Renal cortical epithelial cell (primary cell): ENCODE data around the gene ZBTB21. TPM values are rescaled to one million over a fixed set of nuclear protein-coding genes. Genes with fewer than 3 reads are reported as not detected.
"Not testable (repeated sequence)": the region's sequence is repeated elsewhere in the genome, so short reads cannot be mapped to it uniquely, and the experiment has no call there.

Experiments used
- DNase-seq: peaks from one replicate; pipeline ENCODE4 v3.0.0-alpha.2; 2011; ENCODE audit warnings: low read depth
- total RNA-seq: library from RNA; depleted of rRNA; stranded (reverse); fragments of >200 nt; gene quantifications from 2 replicates; pipeline ENCODE4 v1.2.3, GENCODE V29; 2014

Gene ZBTB21
- total RNA-seq, 1 donor from 2014 or later, result 9.0 TPM

DNA sequence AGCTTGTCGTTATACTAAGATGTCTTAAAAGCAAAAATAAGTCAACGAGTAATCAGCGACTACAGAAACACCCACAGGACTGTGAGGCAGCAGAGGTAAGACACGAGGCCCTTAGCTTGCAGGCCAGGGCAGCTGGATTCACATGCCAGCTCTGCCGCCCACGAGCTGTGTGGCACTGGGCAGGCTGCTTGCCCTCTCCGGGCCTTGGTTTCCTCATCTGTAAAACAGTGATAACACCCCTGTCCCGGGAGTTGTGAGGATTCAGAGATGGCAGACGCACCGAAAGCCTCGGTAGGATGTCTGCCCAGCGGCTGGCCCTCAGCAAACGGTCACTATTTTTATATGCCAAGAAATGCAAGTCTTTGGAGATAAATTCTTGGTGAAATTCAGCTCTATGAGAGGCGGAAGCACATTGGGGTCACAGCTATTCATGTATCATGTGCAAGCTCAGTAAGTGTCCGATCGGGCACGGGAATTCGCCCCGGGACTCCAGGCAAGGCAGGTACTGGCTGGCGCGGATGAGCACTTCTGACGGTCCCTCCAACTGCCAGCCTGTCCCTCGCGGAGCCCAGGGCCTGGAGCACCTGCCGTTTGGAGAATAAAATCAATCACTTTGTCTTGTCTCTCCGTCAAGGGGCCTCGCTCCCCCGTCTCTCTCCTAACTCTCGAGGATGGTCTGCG lies 57.5 kb downstream of the ZBTB21 start:
- no peak for DNase-seq

DNA sequence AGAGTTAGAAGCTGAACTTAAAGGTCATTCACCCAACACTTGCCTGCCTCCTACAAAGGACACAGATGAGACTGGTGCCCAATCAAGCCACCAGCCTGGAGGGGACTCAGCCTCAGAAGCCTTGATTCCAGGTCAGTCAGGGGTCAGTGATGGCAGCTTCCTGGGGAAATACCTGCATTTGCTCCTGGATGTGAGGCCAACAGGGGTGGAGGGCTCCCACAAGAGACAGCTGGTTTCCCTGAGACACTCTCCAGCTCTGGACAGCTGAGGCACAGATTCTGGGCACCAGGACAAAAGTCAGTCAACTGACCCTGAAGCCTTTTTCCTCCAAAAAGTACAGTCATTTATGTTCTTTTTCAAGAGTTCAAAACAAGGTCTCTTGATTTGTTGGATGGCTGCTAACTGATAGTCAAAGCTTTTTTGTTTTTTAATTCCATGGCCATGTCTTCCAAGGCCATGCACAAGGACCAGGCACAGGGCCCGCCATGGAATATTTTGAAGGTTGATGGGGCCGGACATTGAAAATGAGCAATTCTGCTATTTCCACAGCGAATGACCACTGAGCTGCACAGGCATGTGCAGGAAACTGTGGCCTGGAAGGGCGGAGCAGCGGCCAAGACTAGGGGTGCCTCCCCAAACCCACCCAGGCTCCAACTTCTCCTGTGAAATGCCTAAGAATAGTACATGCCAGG lies 58.1 kb downstream of the ZBTB21 start:
- DNase-seq, result no peak

DNA sequence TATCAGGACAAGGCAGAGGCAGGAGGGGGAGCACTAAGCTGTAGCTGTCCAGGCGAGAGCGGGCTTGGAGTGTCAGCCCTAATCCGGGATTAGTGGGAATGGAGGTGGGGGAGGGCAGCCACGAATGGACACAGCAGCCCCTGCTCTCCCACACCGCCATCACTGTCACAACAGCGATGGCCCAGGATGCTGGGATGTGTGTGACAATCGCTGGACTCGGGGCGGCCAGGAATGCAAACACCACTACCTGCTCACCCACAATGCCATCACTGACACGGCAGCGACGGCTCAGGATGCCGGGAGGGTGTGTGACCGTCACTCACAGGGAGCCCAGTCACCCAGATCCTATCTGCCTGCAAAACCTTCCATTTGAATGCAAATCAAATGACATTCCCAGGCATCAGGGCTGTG lies 59.2 kb downstream of the ZBTB21 start:
- no peak for DNase-seq

DNA sequence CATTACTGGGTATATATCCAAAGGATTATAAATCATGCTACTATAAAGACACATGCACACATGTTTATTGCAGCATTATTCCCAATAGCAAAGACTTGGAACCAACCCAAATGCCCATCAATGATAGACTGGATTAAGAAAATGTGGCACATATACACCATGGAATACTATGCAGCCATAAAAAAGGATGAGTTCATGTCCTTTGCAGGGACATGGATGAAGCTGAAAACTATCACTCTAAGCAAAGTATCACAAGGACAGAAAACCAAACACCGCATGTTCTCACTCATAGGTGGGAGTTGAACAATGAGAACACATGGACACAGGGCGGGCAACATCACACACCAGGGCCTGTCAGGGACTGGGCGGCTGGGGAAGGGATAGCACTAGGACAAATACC lies 60.5 kb downstream of the ZBTB21 start:
- DNase-seq, result not testable (repeated sequence)

DNA sequence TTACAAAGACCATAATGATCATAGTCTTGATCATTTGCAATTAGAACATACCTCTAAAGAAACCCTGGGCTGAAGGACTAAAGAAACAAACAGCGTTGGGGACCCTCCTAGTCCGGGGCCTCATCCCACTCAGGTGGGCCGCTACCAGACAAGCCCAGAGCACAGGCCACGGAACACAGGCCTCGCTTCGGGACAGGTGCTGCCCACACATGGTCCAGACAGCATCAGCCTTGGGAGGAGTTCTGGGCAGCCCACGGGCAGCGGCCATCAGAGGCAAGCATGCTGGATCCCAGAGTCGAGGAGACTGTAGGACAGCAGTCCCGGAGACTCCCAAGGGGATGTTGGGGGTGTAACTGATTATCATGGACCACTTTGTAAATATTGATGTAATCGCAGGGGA lies 61.3 kb downstream of the ZBTB21 start:
- DNase-seq, result no peak

DNA sequence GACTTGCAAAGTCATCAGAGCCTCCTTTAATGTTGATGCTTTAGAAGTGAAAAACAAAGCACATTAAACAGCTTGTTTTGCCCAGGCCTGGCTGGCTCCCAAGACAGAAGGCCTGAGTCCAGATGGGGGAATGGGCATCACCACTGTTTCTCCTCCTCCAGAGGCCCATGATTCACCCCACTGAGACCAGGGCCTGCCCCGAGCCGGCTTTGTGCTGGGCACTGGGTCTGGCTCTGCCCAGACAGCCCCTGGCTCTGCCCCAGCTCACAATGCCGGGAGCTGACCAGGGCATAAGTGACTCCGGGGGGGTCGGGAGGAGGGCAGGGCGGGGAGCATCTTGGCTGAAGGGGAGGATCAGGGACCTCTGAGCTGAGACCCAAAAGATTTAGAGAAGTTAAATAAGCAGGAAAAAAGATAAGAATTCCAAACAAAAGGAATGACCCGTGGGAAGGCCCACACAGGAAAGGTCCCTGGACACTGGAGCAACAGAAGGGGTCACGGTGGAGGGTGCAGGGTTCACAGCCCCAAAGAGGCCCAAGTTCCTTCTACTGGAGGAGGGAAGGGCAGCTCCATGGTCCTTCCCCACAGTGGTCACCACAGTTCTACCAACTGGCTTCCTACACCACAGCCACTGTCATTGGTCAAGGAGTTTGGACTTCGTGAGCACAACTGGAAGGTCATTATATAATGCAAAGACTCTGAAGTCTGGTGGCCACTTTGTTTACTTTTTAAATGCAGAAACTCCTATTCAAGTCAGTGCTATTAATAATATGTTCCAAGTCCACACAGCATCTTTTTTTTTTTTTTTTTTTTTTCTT lies 61.9 kb downstream of the ZBTB21 start:
- DNase-seq, result peak; percentile 79

GRCh38 chr21:41945982-41946381 lies 64.2 kb downstream of the ZBTB21 start:
- no peak for DNase-seq

- DNase-seq, result no peak
Measured at GRCh38 chr21:41943851-41944250, 66.3 kb downstream of the ZBTB21 start.

DNA sequence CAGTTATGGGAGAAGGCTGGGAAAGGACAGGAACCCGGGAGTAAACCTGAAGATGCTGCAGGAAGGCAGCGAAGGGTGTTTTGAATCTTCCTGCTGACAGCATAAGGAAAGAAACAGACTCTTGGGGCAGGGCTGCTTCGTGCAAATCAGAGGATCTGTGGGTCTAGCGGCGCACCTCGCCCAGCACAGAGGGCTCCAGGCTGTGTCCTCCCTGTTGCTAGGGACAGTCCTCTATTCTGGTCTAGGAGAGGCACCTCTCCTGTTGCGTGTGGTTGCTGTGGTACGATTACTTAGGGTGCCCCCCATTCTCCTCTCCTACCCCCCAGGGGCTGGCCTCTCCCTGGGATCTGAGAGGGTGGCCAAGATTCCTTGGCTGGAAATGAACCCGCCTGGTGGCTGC lies 67.7 kb downstream of the ZBTB21 start:
- DNase-seq, result no peak

DNA sequence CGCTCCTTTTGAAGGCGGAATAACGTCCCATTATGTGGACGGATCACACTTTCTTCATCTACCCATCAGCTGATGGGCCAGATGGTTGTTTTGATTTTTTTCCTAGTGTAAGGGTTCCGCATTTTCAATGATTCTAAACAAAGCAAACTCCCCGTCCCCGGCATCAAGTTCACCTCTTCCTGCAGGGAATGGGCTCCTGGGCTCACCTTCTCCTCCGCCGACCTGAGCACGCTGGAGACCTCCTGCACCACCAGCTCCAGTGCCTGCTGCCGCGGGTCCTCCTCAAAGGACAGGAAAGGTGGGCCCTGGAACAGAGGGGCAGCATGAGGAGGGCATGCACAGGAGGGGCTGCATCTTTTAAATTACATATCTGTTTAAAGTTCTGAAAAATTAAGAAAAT lies 68.2 kb downstream of the ZBTB21 start:
- DNase-seq, result no peak

GRCh38 chr21:41940431-41940830 lies 69.7 kb downstream of the ZBTB21 start:
- no peak for DNase-seq

DNA sequence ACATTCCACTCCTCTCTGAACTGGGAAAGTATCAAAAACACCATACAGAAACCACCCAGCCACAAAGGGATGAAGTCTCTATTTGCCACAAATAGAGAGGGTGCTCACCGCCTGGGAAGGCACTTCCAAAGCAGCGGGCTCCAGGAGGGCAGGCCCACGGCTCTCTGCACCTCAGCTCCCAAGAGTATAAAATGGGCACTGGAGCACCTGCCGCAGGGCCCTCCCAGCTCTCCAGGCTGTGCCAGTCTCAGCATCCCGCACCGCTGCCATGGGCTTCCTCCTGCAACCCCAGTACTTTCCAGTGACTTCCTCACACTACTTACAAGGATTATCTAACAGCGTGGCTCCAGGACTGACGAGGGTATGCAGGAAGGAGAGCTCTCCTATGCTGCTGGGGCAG lies 70.8 kb downstream of the ZBTB21 start:
- DNase-seq, result no peak

Other genes with a start within 250 kb of the ZBTB21 start
- gene RIPK4, start 243.3 kb downstream of the ZBTB21 start, total RNA-seq, result 30.6 and 65.1 TPM in 2 replicates
- 2.4 and 7.8 TPM in 2 replicates for gene PRDM15, start 131.0 kb downstream of the ZBTB21 start, total RNA-seq
- 17.9 and 30.7 TPM in 2 replicates for gene C2CD2, start 56.3 kb downstream of the ZBTB21 start, total RNA-seq
- gene UMODL1, start 61.0 kb upstream of the ZBTB21 start, total RNA-seq, result not detected in 2 replicates
- gene ABCG1, start 208.8 kb upstream of the ZBTB21 start, total RNA-seq, result 0.52 and 0.85 TPM in 2 replicates